H9 (cell line): Measurements from ENCODE around the gene NUP205. TPM values are rescaled to one million over a fixed set of nuclear protein-coding genes. Genes with fewer than 3 reads are reported as not detected.

Experiments
- DNase-seq: peaks from one replicate; pipeline ENCODE4 v3.0.0-alpha.2; 2017
- H2AFZ ChIP-seq: one replicate; pipeline ENCODE4 v1.6.1; 2013; ENCODE audit warnings: mild to moderate bottlenecking, low read length, control low read depth, moderate library complexity
- H2AK5ac ChIP-seq: 2 replicates; pipeline ENCODE4 v1.6.1; 2013; ENCODE audit warnings: low read length, control low read depth, mixed read lengths; ENCODE audit not compliant: insufficient read length
- H2BK120ac ChIP-seq: one replicate; pipeline ENCODE4 v1.6.1; 2013; ENCODE audit warnings: low read depth, mild to moderate bottlenecking, low read length, control low read depth, inconsistent platforms; ENCODE audit not compliant: poor library complexity, severe bottlenecking
- H2BK12ac ChIP-seq: 2 replicates; pipeline ENCODE4 v1.6.1; 2013; ENCODE audit warnings: low read length, control low read depth, mixed read lengths, low read depth; ENCODE audit not compliant: insufficient read length
- H2BK15ac ChIP-seq: 2 replicates; pipeline ENCODE4 v1.6.1; 2013; ENCODE audit warnings: low read depth, low read length, control low read depth
- H2BK20ac ChIP-seq: one replicate; pipeline ENCODE4 v1.6.1; 2013; ENCODE audit warnings: low read depth, mild to moderate bottlenecking, low read length, control low read depth, inconsistent platforms; ENCODE audit not compliant: poor library complexity, severe bottlenecking
- H2BK5ac ChIP-seq: 2 replicates; pipeline ENCODE4 v1.6.1; 2013; ENCODE audit warnings: low read length, control low read depth, mixed read lengths; ENCODE audit not compliant: insufficient read length
- H3K14ac ChIP-seq: 2 replicates; pipeline ENCODE4 v1.6.1; 2013; ENCODE audit warnings: low read length, control low read depth; ENCODE audit not compliant: insufficient read depth
- H3K18ac ChIP-seq: 2 replicates; pipeline ENCODE4 v1.6.1; 2013; ENCODE audit warnings: low read depth, mild to moderate bottlenecking, mixed read lengths, low read length, control low read depth; ENCODE audit not compliant: insufficient read length
- H3K23ac ChIP-seq: 2 replicates; pipeline ENCODE4 v1.6.1; 2013; ENCODE audit warnings: low read length, control low read depth, mixed read lengths, low read depth; ENCODE audit not compliant: insufficient read length
- H3K23me2 ChIP-seq: 2 replicates; pipeline ENCODE4 v1.6.1; 2013; ENCODE audit warnings: low read depth, mild to moderate bottlenecking, mixed read lengths, low read length, control low read depth; ENCODE audit not compliant: insufficient read length, poor library complexity, severe bottlenecking
- H3K27ac ChIP-seq: 2 replicates; pipeline ENCODE4 v1.5.1; 2013; ENCODE audit warnings: low read length, control low read depth, mixed read lengths, low read depth; ENCODE audit not compliant: insufficient read length
- H3K27me3 ChIP-seq: 2 replicates; pipeline ENCODE4 v1.6.1; 2013; ENCODE audit warnings: low read length, control low read depth, inconsistent platforms; ENCODE audit not compliant: insufficient read depth
- H3K4ac ChIP-seq: 2 replicates; pipeline ENCODE4 v1.6.1; 2013; ENCODE audit warnings: low read depth, mild to moderate bottlenecking, control low read depth, inconsistent platforms, low read length, moderate library complexity
- H3K4me1 ChIP-seq: 2 replicates; pipeline ENCODE4 v1.6.1; 2013; ENCODE audit warnings: low read length, control low read depth, inconsistent platforms; ENCODE audit not compliant: insufficient read depth
- H3K4me2 ChIP-seq: 2 replicates; pipeline ENCODE4 v1.6.1; 2013; ENCODE audit warnings: low read length, control low read depth, mixed read lengths; ENCODE audit not compliant: insufficient read length, insufficient read depth
- H3K56ac ChIP-seq: 2 replicates; pipeline ENCODE4 v1.6.1; 2013; ENCODE audit warnings: low read depth, mild to moderate bottlenecking, mixed read lengths, low read length, control low read depth; ENCODE audit not compliant: insufficient read length
- H3K79me1 ChIP-seq: 2 replicates; pipeline ENCODE4 v1.6.1; 2013; ENCODE audit warnings: low read depth, mild to moderate bottlenecking, moderate library complexity, low read length, control low read depth, inconsistent platforms; ENCODE audit not compliant: insufficient read depth, poor library complexity, severe bottlenecking
- H3K79me2 ChIP-seq: 2 replicates; pipeline ENCODE4 v1.6.1; 2013; ENCODE audit warnings: low read length, control low read depth, inconsistent platforms; ENCODE audit not compliant: insufficient read depth
- H3K9ac ChIP-seq: 2 replicates; pipeline ENCODE4 v1.6.1; 2013; ENCODE audit warnings: low read length, control low read depth, mixed read lengths; ENCODE audit not compliant: insufficient read length; ENCODE audit errors: extremely low read depth
- H3K9me3 ChIP-seq: one replicate; pipeline ENCODE4 v1.6.1; 2013; ENCODE audit warnings: low read depth, low read length, inconsistent platforms; ENCODE audit not compliant: control insufficient read depth
- H3T11ph ChIP-seq: one replicate; pipeline ENCODE4 v1.6.1; 2013; ENCODE audit warnings: mild to moderate bottlenecking, low read length, control low read depth, inconsistent platforms
- H4K20me1 ChIP-seq: one replicate; pipeline ENCODE4 v1.6.1; 2013; ENCODE audit not compliant: control insufficient read depth, insufficient read length, insufficient read depth
- H4K5ac ChIP-seq: 2 replicates; pipeline ENCODE4 v1.6.1; 2013; ENCODE audit warnings: low read depth, mild to moderate bottlenecking, mixed read lengths, low read length, control low read depth; ENCODE audit not compliant: insufficient read length
- H4K8ac ChIP-seq: replicated peaks from 2 replicates; pipeline ENCODE4 v1.6.1; 2013; ENCODE audit warnings: low read length, control low read depth, mixed read lengths, low read depth; ENCODE audit not compliant: insufficient read length
- H4K91ac ChIP-seq: 2 replicates; pipeline ENCODE4 v1.6.1; 2013; ENCODE audit warnings: low read depth, mild to moderate bottlenecking, moderate library complexity, mixed read lengths, low read length, control low read depth; ENCODE audit not compliant: insufficient read length
- H3K27ac Mint-ChIP-seq, 3 experiments: 2 replicates in 2 of 3; 3 replicates in 1 of 3; pipeline ENCODE4 v1.8.0; 2020 to 2021; ENCODE audit warnings: mixed read lengths in 3 of 3, mild to moderate bottlenecking in 1 of 3, moderate library complexity in 1 of 3
- H3K27me3 Mint-ChIP-seq: 2 replicates; pipeline ENCODE4 v1.8.0; 2021; ENCODE audit warnings: low read depth, mild to moderate bottlenecking, moderate library complexity, mixed read lengths
- H3K36me3 Mint-ChIP-seq, 3 experiments: 2 replicates in 2 of 3; 3 replicates in 1 of 3; pipeline ENCODE4 v1.8.0; 2020 to 2021; ENCODE audit warnings: low read depth in 3 of 3, mixed read lengths in 3 of 3; ENCODE audit not compliant: insufficient read depth in 1 of 3
- H3K4me1 Mint-ChIP-seq, 2 experiments: 2 replicates each; pipeline ENCODE4 v1.8.0; 2020; ENCODE audit warnings: mixed read lengths in 2 of 2
- H3K4me3 Mint-ChIP-seq, 2 experiments: 2 replicates in 1 of 2; 3 replicates in 1 of 2; pipeline ENCODE4 v1.8.0; 2020 to 2021; ENCODE audit warnings: mild to moderate bottlenecking in 2 of 2, mixed read lengths in 2 of 2, moderate library complexity in 1 of 2
- H3K9me3 Mint-ChIP-seq, 2 experiments: 2 replicates in 1 of 2; 3 replicates in 1 of 2; pipeline ENCODE4 v1.8.0; 2020; ENCODE audit warnings: mild to moderate bottlenecking in 2 of 2, mixed read lengths in 2 of 2, moderate library complexity in 1 of 2
- CTCF ChIP-seq: fragments of 200-600 bp; sonication (generic); conservative IDR thresholded peaks from 3 replicates; pipeline ENCODE4 v1.8.0; 2021; ENCODE audit warnings: antibody characterized with exemption, mild to moderate bottlenecking
- WGBS: extraction: QIAGEN DNeasy Blood & Tissue Kit; methylation state at CpG from one replicate; pipeline ENCODE4 v1.1.7; 2013; ENCODE audit warnings: missing lambda C conversion rate, low lambda C conversion rate, mixed read lengths; ENCODE audit not compliant: insufficient read length; ENCODE audit errors: extremely low coverage; 5-methylcytosine and 5-hydroxymethylcytosine counted together
- long read RNA-seq: library from polyadenylated mRNA; unstranded; transcript quantifications from one replicate; pipeline ENCODE4 v2.0.0, GENCODE V29; 2020
- total RNA-seq: library from RNA; stranded (reverse); gene quantifications from 2 replicates; pipeline ENCODE4 v1.2.1, GENCODE V29; 2021

Gene NUP205
- 148 and 158 TPM in 2 replicates for total RNA-seq
- long read RNA-seq, full-length matches to known transcripts, result 30 of 87 reads
- long read RNA-seq, partial matches to known transcripts, result 45 of 87 reads
- long read RNA-seq, other reads (novel, unspliced or antisense), result 12 of 87 reads

GRCh38 chr7:135557455-135558336 is at the start of gene NUP205:
NUP205 (plus strand) TSS chr7:135557917; CDS start chr7:135557945, 28 bp downstream.
- H3K4me1 Mint-ChIP-seq, result peaks cover 21 to 28% of the 10 kb centered on the region in 2 experiments
- H3K23me2 ChIP-seq, result peaks cover 6% of the 10 kb centered on the region
- H2BK15ac ChIP-seq, result peak within 1 kb of the TSS; percentile 6; the same call in 1 of the 2 replicates
- H3K18ac ChIP-seq, result peak within 1 kb of the TSS; percentile 97
- peak within 1 kb of the TSS; percentile 46 for H3T11ph ChIP-seq
- peak within 1 kb of the TSS; percentile 99 for H3K9ac ChIP-seq
- H4K8ac ChIP-seq, result peak within 1 kb of the TSS; percentile 70
- H3K56ac ChIP-seq, result peak within 1 kb of the TSS; percentile 44
- H3K4me2 ChIP-seq, result peak within 1 kb of the TSS; percentile 63
- peak within 1 kb of the TSS; percentile 96 for H3K14ac ChIP-seq
- H3K79me2 ChIP-seq, result peaks cover 10% of the 10 kb centered on the region; the same call in 1 of the 2 replicates
- no peaks in the 10 kb centered on the region for H3K9me3 Mint-ChIP-seq
- peak within 1 kb of the TSS; percentile 97 for H2BK5ac ChIP-seq
- no peaks in the 10 kb centered on the region for H3K9me3 ChIP-seq
- no peak within 1 kb of the TSS for H3K27ac Mint-ChIP-seq
- no peaks in the 10 kb centered on the region for H3K79me1 ChIP-seq
- no peak within 1 kb of the TSS for H3K23ac ChIP-seq
- H2BK20ac ChIP-seq, result no peak within 1 kb of the TSS
- H2BK12ac ChIP-seq, result peak within 1 kb of the TSS; percentile 85
- no peaks in the 10 kb centered on the region for H3K27me3 ChIP-seq
- peak within 1 kb of the TSS; percentile 71 for H2AFZ ChIP-seq
- peak within 1 kb of the TSS; percentile 96 for H4K5ac ChIP-seq
- H2BK120ac ChIP-seq, result peak within 1 kb of the TSS; percentile 25
- H3K27me3 Mint-ChIP-seq, result no peaks in the 10 kb centered on the region
- WGBS, result no CpG with 5 or more reads among the region's 38 CpGs
- H4K20me1 ChIP-seq, result no peaks in the 10 kb centered on the region
- TF ChIP-seq CTCF, result no peak
- peak within 1 kb of the TSS; percentile 2; the same call in 1 of the 2 replicates for H3K4ac ChIP-seq
- peaks cover 3% of the 10 kb centered on the region for H3K4me1 ChIP-seq
- peak within 1 kb of the TSS; percentile 27 to 30; a peak in 2 of 5 replicates for H3K4me3 Mint-ChIP-seq
- peaks cover 0 to 1% (median 1%) of the 10 kb centered on the region in 3 experiments; a peak in 1 of 7 replicates for H3K36me3 Mint-ChIP-seq
- H2AK5ac ChIP-seq, result no peak within 1 kb of the TSS
- H3K27ac ChIP-seq, result peak within 1 kb of the TSS; percentile 66
- H4K91ac ChIP-seq, result peak within 1 kb of the TSS; percentile 8
- peak; percentile 78 for DNase-seq
